IMR-90 (cell line): Measurements from ENCODE around the gene BEST1. TPM values are rescaled to one million over a fixed set of nuclear protein-coding genes. Genes with fewer than 3 reads are reported as not detected.

Source experiments
- CEBPB ChIP-seq: IDR thresholded peaks from 2 replicates; pipeline ENCODE4 v1.6.1; 2012; ENCODE audit warnings: low read depth, low read length, improper control_type of control experiment
- CTCF ChIP-seq: conservative IDR thresholded peaks from 2 replicates; pipeline ENCODE4 v1.5.1; 2012; ENCODE audit warnings: mild to moderate bottlenecking, low read depth, low read length, improper control_type of control experiment
- MXI1 ChIP-seq: IDR thresholded peaks from 2 replicates; pipeline ENCODE4 v1.6.1; 2012; ENCODE audit warnings: low read depth, mild to moderate bottlenecking, low read length, moderate library complexity, borderline replicate concordance
- polyA plus RNA-seq, 3 experiments: library from polyadenylated mRNA; depleted of rRNA; stranded (reverse); fragments of >200 nt; gene quantifications; 2 replicates each; pipeline ENCODE4 v1.2.3, GENCODE V29; 2012; ENCODE audit warnings: low replicate concordance in 1 of 3
- total RNA-seq: library from RNA; depleted of rRNA; stranded (reverse); fragments of >200 nt; gene quantifications from 2 replicates; pipeline ENCODE4 v1.2.3, GENCODE V29; 2012

Gene BEST1
- total and polyA plus RNA-seq, 2 of the 4 experiments (the other 2 are of a cell fraction): 0.90 to 1.4 TPM

GRCh38 chr11:62000539-62001446, 50.6 kb downstream of the BEST1 start (continued):
- TF ChIP-seq CTCF (no peak), CEBPB (no peak), MXI1 (no peak)
